ENCODE results near the gene KXD1.
A peak's percentile ranks its signal among the peaks of the same experiment; 100 is the strongest.
"Not testable (repeated sequence)": the region's sequence is repeated elsewhere in the genome, so short reads cannot be mapped to it uniquely, and the experiment has no call there.

KXD1 gene

DNA sequence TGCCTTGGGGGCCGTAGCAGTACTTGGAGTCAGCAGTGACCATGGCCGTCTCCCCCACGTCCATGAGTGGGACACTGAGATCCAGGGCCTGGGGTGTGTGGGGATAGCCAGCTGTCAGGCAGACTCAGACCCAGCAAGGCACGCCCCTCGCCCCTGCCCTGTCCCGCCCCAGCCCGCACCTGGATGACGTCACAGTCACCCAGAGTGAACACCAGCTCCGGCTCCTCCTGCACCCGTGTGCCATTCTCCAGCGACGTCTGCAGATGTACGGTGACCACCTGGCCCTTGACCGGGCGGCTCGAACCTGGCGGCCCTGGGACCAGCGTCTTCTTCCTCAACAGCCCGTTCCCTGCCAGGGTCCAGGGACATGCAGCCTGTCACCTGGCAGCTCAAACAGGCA is 18.3 kb upstream of the KXD1 start:
- H3K36me3 ChIP-seq = peaks cover 34% of the 10 kb centered on the region
- H3K9me3 ChIP-seq = no peaks in the 10 kb centered on the region
- no peak overlapping the region for H3K4me3 ChIP-seq (ENCODE audit: low read depth, low read length)
- no peak for DNase-seq
- TF ChIP-seq, protein P1, sequence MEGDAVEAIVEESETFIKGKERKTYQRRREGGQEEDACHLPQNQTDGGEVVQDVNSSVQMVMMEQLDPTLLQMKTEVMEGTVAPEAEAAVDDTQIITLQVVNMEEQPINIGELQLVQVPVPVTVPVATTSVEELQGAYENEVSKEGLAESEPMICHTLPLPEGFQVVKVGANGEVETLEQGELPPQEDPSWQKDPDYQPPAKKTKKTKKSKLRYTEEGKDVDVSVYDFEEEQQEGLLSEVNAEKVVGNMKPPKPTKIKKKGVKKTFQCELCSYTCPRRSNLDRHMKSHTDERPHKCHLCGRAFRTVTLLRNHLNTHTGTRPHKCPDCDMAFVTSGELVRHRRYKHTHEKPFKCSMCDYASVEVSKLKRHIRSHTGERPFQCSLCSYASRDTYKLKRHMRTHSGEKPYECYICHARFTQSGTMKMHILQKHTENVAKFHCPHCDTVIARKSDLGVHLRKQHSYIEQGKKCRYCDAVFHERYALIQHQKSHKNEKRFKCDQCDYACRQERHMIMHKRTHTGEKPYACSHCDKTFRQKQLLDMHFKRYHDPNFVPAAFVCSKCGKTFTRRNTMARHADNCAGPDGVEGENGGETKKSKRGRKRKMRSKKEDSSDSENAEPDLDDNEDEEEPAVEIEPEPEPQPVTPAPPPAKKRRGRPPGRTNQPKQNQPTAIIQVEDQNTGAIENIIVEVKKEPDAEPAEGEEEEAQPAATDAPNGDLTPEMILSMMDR (IDR thresholded peaks at IDR 0.05; ENCODE audit: low read depth, low read length) = no peak
- no peaks in the 10 kb centered on the region for H3K27me3 ChIP-seq
- peaks cover 5% of the 10 kb centered on the region for H3K4me1 ChIP-seq

DNA sequence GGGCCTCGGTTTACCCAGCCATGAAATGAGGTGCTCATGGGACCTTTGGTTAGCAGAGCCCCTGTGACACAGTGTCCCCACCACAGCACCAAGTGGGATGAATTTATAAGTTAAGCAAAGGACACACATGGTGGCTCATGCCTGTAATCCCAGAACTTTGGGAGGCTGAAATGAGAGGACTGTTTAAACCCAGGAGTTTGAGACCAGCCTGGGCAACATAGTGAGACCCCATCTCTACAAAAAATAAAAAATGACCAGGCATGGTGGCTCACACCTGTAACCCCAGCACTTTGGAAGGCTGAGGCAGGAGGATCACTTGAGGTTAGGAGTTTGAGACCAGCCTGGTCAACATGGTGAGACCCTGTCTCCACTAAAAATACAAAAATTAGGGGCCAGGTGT is 17.5 kb upstream of the KXD1 start:
- not testable (repeated sequence) for DNase-seq; H3K4me3 ChIP-seq (ENCODE audit: low read depth, low read length); H3K4me1 ChIP-seq; H3K27me3 ChIP-seq; H3K9me3 ChIP-seq
- H3K36me3 ChIP-seq = peaks cover 34% of the 10 kb centered on the region

DNA sequence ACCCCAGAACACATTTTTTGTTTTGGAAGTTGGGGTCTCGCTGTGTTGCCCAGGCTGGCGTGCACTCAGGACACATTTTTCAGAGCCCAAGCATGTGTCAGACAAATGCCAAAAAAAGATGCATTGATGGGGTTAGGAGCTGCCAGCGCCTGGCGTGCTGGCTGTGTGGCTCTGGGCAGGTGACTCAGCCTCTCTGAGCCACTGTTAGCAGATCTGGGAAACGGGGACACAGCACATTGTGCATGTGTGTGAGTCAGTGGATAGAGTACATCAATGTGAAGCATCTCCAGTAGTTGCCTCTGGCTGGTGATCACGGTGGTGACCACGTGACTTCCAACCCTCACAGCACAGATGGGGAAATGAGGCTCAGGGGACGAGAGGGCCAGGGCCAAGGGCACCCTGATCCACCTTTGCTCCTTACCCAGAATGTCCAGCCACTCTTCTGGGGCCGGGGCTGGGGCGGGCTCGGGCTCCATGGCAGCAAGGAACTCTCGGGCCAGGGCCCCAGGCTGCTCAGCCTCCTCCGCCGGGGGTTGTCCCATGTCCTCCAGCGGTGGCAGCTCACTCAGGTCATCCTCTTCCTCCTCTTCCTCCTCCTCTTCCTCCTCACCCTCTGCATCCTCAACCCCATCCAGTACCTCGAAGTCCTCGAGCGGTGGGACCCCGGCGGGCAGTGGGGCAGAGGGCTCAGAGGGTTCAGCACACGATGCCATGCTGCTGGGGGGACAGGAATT is 16.2 kb upstream of the KXD1 start:
- Histone ChIP-seq H3K9me3 (no peaks in the 10 kb centered on the region), H3K4me1 (peaks cover 5% of the 10 kb centered on the region), H3K27me3 (no peaks in the 10 kb centered on the region), H3K36me3 (peaks cover 33% of the 10 kb centered on the region), H3K4me3 (ENCODE audit: low read depth, low read length) (no peak overlapping the region)
- TF ChIP-seq, protein P1 (IDR thresholded peaks at IDR 0.05; ENCODE audit: low read depth, low read length) = no peak
- no peak for DNase-seq

DNA sequence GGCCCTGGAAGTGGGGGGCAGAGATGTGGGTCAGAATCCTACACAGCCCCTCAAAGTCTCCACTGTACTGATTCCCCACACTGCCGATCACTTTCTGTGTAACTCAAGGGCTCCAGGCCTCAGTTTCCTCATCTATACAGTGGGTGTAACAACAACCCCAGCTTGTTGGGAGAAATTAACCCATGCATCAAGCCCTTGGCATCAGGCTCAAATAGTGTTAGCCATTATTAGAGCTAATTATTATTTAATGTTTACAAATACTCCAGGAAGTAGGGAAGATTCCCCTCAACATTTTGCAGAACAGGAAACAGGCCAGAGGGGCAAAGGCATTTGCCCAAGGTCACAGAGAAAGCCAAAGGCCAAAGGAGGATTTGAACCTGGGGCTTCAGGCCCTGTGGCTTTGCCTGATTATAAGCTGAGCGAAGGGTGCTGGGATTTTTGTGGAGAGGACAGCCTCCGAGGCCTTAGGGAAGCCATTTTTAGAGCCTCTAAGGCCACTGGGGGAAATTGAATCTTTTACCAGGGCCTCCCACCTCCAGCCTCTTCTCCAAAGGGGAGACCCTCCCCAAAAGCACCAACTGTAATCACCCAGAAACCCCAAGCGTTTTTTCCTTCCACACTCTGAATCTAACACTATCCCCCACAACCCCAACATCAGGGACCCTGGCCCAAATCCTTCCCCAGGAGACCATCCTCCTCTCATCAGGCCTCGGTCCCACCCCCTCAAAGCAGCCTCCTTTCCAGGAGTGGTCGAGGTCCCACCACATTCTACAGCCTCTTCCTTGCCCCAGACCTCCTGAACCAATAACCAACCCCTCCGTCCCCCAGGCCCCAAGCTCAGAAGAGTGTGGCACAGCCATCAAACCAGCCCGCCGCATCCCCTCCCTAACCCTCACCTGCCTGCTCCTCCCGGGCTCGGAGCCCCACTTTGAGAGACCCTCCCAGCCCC is 15.4 kb upstream of the KXD1 start:
- DNase-seq = peak; percentile 25
- peak overlapping the region; percentile 61 for H3K4me3 ChIP-seq (ENCODE audit: low read depth, low read length)
- no peaks in the 10 kb centered on the region for H3K27me3 ChIP-seq
- H3K9me3 ChIP-seq = no peaks in the 10 kb centered on the region
- peaks cover 28% of the 10 kb centered on the region for H3K36me3 ChIP-seq
- TF ChIP-seq, protein P1 (IDR thresholded peaks at IDR 0.05; ENCODE audit: low read depth, low read length) = no peak
- H3K4me1 ChIP-seq = peaks cover 5% of the 10 kb centered on the region

DNA sequence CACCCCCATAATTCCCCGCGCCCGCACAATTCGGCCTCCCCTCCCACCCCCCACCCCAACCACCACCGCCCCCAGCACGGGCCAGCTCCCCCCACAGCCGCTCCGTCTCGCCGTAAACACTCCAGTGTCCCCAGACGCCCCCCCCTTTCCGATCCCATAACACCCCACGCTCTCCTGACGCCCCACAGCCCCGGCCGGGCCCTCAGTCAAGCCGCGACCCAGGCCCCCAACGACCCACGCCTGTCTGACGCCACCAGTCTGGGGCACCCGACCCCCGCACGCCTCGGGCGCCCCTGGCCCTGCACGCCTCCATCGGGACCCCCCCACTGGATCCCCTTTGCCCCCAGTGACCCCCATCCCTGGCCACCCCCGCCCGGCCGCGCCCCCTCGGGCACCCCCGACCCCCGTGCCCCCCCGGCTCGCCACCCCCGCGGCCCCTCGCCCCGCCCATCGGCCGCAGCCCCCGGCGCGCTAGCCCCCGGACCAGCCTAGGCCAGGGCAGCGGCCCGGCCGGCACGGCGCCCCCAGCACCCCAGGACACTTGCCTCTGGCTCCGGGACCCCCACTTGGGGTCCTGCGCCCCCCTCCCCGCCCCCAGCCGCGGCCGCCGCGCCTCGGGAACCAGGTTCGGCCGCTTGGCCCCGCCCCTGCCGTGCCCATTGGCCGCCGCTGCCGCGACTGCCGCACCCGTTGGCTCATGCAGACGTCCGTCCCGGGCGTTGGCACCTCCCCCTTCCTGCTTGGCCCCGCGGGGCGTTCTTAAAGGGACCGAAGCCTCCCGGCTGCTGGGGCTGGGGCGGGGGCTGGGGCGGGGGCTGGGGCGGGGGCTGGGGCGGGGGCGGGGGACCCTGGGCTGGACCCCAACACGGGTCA is 14.5 kb upstream of the KXD1 start, which contains the start of gene FKBP8:
Gene FKBP8, minus strand, starts transcription at position 633 of the 873 bp plus-strand sequence. CDS start 1,603 bp downstream, outside the sequence.
- TF ChIP-seq, protein P1 (IDR thresholded peaks at IDR 0.05; ENCODE audit: low read depth, low read length) = no peak
- Histone ChIP-seq H3K4me3 (ENCODE audit: low read depth, low read length) (peak within 1 kb of the TSS; percentile 61), H3K27me3 (no peaks in the 10 kb centered on the region), H3K36me3 (peaks cover 20% of the 10 kb centered on the region), H3K4me1 (peaks cover 5% of the 10 kb centered on the region), H3K9me3 (no peaks in the 10 kb centered on the region)
- peak; percentile 94 for DNase-seq
